ENCODE measurements around the gene MYO10. TPM values are rescaled to one million over a fixed set of nuclear protein-coding genes. Genes with fewer than 3 reads are reported as not detected.

The MYO10 gene
- total and polyA plus RNA-seq, 2 experiments from 2014 or later: 119 to 276 TPM

GRCh38 chr5:16664368-16664767 is 271.7 kb downstream of the MYO10 start:
- H3K36me3 ChIP-seq (ENCODE audit: insufficient read depth): peaks cover 39% of the 10 kb centered on the region
- peaks cover 2% of the 10 kb centered on the region; the same call in 2 of the 3 replicates for H3K9me3 Mint-ChIP-seq
- H3K4me1 ChIP-seq (ENCODE audit: insufficient read depth): no peaks in the 10 kb centered on the region
- ATAC-seq: peak; percentile 11; the same call in 2 of the 3 replicates
- H3K36me3 Mint-ChIP-seq (ENCODE audit: low read depth): peaks cover 55% of the 10 kb centered on the region
- H3K9me2 ChIP-seq (ENCODE audit: insufficient read depth): no peaks in the 10 kb centered on the region
- no peak overlapping the region for H3K27ac Mint-ChIP-seq
- 0 out of 2 replicates have a peak overlapping the region, but pooled peaks have one; percentile 32 for H3K27ac ChIP-seq (ENCODE audit: low read depth)
- no peak overlapping the region for H3K4me3 Mint-ChIP-seq
- no peak overlapping the region for H2AFZ ChIP-seq
- H3F3A ChIP-seq (replicated peaks; ENCODE audit: low read depth): peaks cover 15% of the 10 kb centered on the region
- no peaks in the 10 kb centered on the region for H3K27me3 ChIP-seq (ENCODE audit: insufficient read depth)
- no peak overlapping the region for H3K4me3 ChIP-seq
- no peaks in the 10 kb centered on the region for H3K4me1 Mint-ChIP-seq
- peaks cover 10% of the 10 kb centered on the region; the same call in 1 of the 2 replicates for H4K20me1 ChIP-seq (replicated peaks; ENCODE audit: insufficient read depth)
- DNase-seq (ENCODE audit: low spot score): no peak
- H3K4me2 ChIP-seq: no peak overlapping the region
- TF ChIP-seq EZH2phosphoT487 (IDR thresholded peaks at IDR 0.05; ENCODE audit: unreplicated experiment) (no peak), ZNF462 (CRISPR knock-in tag; IDR thresholded peaks at IDR 0.05) (no peak), ETS1 (IDR thresholded peaks at IDR 0.05) (no peak), STAT1 (IDR thresholded peaks at IDR 0.05; ENCODE audit: unreplicated experiment) (no peak), POLR2AphosphoS5 (IDR thresholded peaks at IDR 0.05; ENCODE audit: low read depth) (no peak), REST (IDR thresholded peaks at IDR 0.05; ENCODE audit: unreplicated experiment) (no peak), ZNF114 (CRISPR knock-in tag; IDR thresholded peaks at IDR 0.05) (no peak), CTCF (conservative IDR thresholded peaks at IDR 0.05; ENCODE audit: low read depth in 2 of 2) (no peak), EZH2 (IDR thresholded peaks at IDR 0.05; ENCODE audit: low read depth, unreplicated experiment) (no peak), ZNF331 (CRISPR knock-in tag; IDR thresholded peaks at IDR 0.05; ENCODE audit: low read depth) (no peak), CREB1 (CRISPR knock-in tag; IDR thresholded peaks at IDR 0.05; ENCODE audit: low read depth) (no peak)
- no peaks in the 10 kb centered on the region for H3K79me2 ChIP-seq (replicated peaks; ENCODE audit: insufficient read depth)
- peaks cover 13% of the 10 kb centered on the region for H3K27me3 Mint-ChIP-seq (ENCODE audit: insufficient read depth, low read depth, poor library complexity)

Data from GM23338 (cell line).